Ovary (tissue), 3 donors: ENCODE data around the gene SPSB1.

Experiments used
- CTCF ChIP-seq, 3 donors: fragments of 450-650 bp in 2 of 3; fragments of 200-600 bp in 1 of 3; IDR thresholded peaks; one replicate each; pipeline versions ENCODE4 v1.5.1 to v1.8.0; 2016 to 2022; ENCODE audit warnings: antibody characterized with exemption in 3 of 3, mild to moderate bottlenecking in 1 of 3
- POLR2A ChIP-seq: fragments of 450-650 bp; IDR thresholded peaks from one replicate; pipeline ENCODE4 v1.6.1; 2017; ENCODE audit warnings: antibody characterized with exemption, mild to moderate bottlenecking, moderate library complexity
- donor health status: DM: no; HTN: no; CAD: no.

- TF ChIP-seq CTCF (IDR thresholded peaks at IDR 0.05) = no peak
- TF ChIP-seq POLR2A = no peak
Measured at GRCh38 chr1:9256332-9256731, 36.4 kb upstream of the SPSB1 start.
